VCaP (cell line): Measurements from ENCODE around the gene IPO11.

Experiments
- H3K27ac ChIP-seq: fragments of 450-650 bp; 2 replicates; pipeline ENCODE4 v1.5.1; 2017
- CTCF ChIP-seq: fragments of 450-650 bp; conservative IDR thresholded peaks from 2 replicates; pipeline ENCODE4 v1.5.1; 2017; ENCODE audit warnings: mild to moderate bottlenecking, moderate library complexity

IPO11 gene

DNA sequence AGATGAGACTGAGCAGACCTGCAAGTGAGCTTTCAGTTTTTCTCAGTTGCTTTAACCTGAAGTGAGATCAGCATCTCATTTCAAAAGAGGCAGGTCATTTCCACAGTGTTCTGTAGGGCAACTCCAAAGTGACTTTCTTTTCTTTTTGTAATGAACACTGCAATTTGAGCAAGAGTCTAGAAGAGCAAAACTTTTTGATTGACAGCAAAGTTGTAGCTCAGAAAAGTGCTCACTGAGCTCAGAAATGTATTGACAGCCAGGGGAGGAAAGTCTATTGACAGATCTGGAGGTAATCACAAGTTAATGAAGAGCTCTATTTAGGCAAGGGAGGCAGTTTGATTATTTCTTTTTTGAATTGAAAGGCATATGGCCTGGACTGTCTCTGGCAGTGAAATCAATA lies 220.7 kb downstream of the IPO11 start:
- no peak for TF ChIP-seq CTCF
- no peak overlapping the region for H3K27ac ChIP-seq

GRCh38 chr5:62640446-62640845 lies 227.9 kb downstream of the IPO11 start:
- H3K27ac ChIP-seq, result no peak overlapping the region
- no peak for TF ChIP-seq CTCF

GRCh38 chr5:62642468-62642867 lies 229.9 kb downstream of the IPO11 start:
- TF ChIP-seq CTCF, result no peak
- no peak overlapping the region for H3K27ac ChIP-seq

GRCh38 chr5:62643556-62644451 lies 231.2 kb downstream of the IPO11 start:
- TF ChIP-seq CTCF, result no peak
- no peak overlapping the region for H3K27ac ChIP-seq

DNA sequence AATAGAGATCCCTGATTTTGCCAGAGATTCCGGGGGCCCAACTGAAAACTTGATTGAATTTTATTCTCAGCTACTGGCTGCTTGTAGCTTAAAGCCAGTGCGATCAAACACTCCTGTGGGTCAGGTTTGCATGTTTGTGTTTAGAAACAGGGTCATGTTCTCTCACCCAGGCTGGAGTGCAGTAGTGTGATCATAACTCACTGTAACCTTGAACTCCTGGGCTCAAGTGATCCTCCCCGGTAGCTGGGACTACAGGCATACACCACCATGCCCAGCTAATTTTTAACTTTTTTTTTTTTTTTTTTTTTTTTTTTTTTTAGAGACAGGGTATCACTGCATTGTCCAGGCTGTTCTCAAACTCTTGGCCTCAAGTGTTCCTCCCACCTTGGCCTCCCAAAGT lies 232.7 kb downstream of the IPO11 start:
- no peak overlapping the region for H3K27ac ChIP-seq
- TF ChIP-seq CTCF, result no peak

DNA sequence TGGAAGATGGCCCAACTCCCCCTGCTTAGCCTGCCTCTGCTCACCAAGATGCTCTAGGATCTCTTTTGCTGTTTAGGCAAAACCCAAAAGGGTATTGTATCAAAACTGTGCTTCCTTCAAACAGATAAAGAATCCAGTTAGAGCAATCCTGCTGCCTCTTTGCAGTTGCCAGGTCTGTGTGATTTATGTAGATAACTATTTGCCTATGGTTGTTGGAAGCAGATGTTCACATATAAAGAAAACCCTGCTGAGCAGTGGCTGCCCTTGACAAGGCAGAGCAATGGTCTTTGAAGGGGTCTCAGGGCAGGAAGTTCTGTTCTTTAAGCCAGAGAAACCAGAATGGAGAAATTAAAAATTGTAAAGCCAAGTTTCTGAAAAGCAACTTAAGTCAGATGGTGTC lies 234.7 kb downstream of the IPO11 start:
- no peak overlapping the region for H3K27ac ChIP-seq
- TF ChIP-seq CTCF, result no peak

- H3K27ac ChIP-seq, result no peak overlapping the region
- TF ChIP-seq CTCF, result no peak
These were observed 236.5 kb downstream of the IPO11 start for GRCh38 chr5:62649025-62649424.
